Stimulated activated CD4-positive, alpha-beta T cell treated with anti-CD3 and anti-CD28 coated beads, Interleukin-12 subunit alpha, Interleukin-12 subunit beta, amount 100 ng/mL, for 48 hours (primary cell): Measurements from ENCODE around the gene DHRS2.

Source experiments
- DNase-seq, 3 donors: peaks; one replicate each; pipeline ENCODE4 v3.0.0-alpha.2; 2020; ENCODE audit warnings: low read depth in 2 of 3, low spot score in 1 of 3

Gene DHRS2

DNA sequence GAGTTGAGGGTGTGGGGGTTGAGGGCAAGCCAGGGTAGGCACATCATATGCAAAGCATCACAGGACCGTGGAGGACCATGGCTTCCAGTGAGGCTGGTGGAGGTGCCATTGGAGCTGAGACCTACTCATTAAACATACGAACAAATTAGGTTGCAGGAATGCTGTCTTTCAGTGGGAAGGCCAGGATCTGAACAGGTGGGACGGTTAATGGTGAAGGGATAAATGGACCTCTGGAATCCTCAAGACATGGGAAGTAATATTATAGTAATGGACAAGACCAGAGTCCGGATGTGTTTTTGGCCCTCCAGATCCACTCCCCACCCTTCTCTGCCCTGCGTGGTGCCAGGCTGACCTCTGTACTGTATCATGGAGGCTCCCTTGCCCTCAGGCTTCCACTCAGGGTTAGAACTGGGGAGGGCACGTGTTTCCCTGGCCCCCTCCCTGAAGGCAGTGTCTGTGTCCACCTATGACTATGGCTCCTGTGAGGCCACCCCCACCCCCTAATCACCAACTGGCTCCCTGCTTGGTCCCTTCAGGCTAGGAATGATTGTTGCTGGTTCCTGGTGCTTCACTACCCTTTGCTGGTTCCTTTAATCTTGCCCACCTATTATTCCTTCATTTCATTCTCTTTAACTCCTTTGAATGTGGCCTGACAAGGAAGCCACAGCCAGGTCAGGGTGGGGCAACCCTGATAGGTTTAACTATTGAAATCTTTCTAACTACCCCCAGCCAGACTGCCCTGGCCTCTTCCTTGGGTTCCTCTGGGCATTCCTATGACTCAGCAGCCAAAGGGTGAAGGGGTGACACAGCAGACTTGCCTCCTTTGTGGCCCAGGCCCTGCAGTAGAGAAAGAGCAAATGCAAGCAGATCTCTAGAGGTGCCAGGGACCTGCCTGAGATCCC, 10.7 kb downstream of the DHRS2 start:
- DNase-seq, result no peak

- DNase-seq, result no peak
Observed at GRCh38 chr14:23647619-23648018, 11.5 kb downstream of the DHRS2 start.

DNA sequence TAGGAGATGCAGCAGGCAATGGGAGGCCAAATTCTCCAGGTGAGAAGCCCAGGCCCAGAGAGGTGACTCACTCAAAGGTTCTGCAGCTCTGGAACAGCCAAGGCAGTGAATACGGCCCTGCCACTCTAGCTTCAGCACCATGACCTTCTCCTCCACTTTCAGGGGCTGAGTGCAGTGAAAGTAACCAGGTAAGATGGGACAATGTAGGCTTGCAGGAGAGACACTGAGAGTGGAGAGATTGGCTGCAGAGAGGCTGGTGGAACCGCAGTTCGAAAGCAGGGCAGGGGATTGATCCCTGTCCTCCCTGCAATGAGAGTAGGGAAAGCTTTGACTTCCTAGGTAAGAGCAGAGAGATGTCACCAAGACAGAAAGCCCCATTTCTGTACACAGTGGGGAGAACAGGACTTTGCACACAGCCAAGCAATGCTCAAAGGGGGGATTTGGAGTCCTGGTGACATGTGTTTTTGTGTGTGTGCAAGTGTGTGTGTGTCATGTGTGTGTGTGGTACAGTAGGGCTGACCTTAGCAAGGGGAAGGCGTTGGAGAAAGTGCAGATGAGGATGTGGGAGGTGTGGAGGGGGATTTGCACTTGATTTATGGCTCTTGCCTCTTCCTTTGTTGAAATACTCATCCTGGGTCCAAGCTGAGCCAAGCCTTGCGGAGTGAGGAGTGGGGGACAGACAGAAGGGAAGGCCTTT, 12.7 kb downstream of the DHRS2 start:
- DNase-seq, result no peak

GRCh38 chr14:23650506-23650905, 14.3 kb downstream of the DHRS2 start:
- DNase-seq, result no peak

- no peak for DNase-seq
Observed at GRCh38 chr14:23653051-23653450, 16.9 kb downstream of the DHRS2 start.

GRCh38 chr14:23654231-23654630, 18.1 kb downstream of the DHRS2 start:
- DNase-seq, result no peak

DNA sequence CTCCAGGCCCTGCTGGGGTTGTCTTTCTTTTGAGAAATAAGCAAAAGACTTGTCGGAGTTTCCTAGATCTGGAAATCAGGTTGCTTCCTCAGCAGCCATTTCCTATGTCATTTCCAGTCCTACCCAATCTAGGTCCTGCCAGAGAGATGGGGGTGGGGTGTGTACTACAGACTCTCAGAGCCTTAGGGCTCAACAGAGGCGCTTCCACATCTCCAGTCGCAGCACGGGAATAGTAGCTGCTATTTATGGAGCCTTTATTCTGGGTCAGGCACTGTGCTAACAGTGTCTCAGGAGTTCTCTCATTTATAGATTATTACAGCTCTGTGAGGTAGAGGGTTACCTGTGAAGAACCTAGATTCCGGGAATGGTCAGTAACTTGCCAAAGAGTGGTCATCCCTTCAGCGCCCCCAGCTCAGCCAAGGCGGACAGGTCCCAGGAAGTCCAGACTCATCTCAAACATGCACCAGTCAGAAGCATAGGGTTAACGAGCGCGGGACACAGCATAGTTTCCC, 21.9 kb downstream of the DHRS2 start:
- no peak for DNase-seq

DNA sequence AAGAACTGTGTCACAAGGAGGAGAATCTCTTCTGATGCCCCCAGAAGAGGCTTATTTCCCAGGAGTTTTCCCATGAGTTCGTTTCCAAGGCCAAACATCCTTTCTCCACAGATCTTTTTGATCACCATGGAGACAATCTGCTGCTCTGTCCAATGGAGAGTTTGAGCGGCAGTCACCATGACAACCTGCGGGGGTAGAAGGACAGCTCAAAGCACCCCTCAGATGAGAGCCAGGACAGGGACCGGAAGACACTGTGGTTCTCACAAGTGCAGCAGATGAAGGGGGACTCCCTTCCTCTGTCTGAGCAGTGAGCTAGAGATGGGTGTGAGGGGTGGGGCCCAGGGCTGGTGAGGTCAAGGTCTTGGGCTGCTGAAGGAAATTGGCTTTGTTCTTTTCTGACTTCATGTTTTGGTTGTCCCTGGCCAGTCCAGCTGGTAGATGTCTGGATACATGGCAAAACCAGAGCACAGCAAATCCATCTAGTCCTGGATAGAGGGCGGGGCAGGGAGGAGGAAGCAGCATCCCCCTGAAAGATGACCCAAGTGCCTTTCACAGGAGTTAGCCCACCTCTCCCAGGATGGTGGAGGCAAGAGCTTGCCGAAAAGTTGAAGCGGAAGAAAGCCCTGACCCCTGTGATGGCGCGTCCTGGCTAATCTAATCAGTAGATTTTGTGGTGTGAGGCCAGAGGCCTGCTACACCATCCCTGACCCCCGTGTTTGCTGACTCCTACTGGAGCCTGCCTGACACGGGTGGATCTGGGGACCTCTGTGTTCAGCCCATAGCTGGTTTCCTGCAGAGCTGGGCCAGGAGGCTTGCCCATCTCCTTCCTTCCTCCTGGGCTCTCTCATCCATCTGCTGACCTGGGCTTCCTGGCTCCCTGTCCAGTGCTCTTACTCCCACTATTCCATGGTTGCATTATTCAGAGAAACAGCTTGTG, 24.4 kb downstream of the DHRS2 start:
- no peak for DNase-seq

DNA sequence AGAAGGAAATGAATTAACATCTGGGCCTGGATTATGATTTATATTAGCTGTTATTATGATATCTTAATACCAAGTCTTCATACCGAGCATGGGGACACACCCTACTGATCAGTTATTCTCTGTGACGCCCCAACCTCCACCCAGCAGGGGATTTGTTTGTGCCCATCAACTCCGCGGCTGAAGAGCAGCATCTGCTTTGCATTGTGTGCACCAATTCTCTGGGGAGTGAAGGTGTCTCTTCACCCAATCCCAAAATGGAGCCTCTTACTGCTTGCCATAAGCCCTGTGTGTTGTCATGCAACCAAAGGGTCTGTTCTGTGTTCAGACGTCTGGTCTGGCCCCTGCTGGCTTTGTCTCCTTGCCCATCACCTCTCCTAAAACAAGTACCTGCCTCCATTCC, 25.4 kb downstream of the DHRS2 start:
- DNase-seq, result no peak

- DNase-seq, result no peak
Observed at GRCh38 chr14:23663127-23663526, 27.0 kb downstream of the DHRS2 start.

DNA sequence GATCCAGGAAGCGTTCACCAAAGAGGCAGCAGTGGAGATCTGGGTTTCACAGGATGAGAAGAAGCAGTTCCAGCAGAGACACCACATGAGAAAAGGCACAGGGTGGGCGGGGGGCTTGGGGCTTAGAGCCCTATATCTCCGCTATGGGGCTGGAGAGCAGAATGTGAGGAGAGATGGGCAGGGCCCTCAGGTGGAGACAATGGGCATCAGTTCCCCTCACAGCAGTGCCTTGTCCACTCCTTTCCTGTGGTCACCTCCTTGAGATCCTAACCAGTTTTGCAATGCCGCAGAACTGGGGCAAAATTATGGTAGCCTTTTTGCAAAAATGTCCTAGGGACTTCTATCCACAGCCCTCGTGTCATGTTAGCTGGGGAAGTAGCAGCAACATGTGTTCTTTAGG, 27.5 kb downstream of the DHRS2 start:
- no peak for DNase-seq

DNA sequence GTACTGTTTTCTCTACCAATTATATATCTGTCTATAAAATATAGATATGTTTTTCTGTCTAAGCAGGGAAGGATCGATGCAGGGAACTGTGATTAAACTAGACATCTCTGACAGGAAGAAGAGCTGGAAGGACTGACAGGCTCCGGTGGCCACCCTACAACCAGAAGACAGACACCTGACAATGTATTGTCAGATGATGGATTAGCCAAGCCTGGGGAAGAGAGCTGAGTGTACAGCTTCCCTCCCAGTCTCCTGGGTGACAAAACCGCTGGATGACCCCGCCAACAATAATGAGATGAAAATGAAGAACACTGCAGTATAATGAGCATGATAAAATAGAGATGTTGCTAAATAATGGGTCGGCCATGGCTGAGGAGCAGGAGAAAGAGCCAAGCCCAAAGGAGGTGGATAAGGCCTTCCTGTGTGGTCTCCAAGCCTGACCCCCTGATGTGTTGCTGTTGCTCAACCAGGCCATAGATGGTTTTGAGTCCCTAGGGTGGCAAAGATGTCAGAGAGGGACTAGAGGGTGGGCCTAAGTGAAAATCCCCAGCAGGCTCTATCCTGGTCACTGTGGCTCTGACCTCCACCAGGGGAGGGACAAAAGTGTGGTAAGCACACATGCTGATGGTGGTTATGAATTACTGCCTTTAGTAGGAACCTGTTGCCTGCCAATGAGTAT, 28.2 kb downstream of the DHRS2 start:
- DNase-seq, result no peak

- DNase-seq, result no peak
Observed at GRCh38 chr14:23665302-23666016, 29.3 kb downstream of the DHRS2 start.

GRCh38 chr14:23667134-23667533, 31.0 kb downstream of the DHRS2 start:
- no peak for DNase-seq

GRCh38 chr14:23669441-23669840, 33.3 kb downstream of the DHRS2 start:
- no peak for DNase-seq

DNA sequence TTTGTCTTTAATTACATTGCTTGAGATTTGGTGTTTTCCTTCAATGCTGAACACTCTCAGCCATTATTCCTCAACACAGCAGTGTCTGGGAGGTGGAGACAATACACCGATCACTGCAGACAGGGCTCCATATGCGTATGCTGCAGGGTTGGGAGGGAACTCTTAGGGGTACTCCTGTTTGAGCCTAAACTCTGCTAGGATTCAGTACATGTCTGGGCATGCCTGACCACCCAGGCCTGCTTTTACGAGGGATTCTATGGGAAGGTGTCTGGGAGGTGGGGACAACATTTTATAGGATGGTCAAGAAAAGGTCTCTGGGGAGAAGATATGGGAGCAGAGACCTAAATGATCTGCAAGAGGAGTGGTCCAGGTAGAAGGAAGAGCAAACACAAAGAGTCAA, 34.3 kb downstream of the DHRS2 start:
- no peak for DNase-seq

- DNase-seq, result no peak
Observed at GRCh38 chr14:23672200-23672599, 36.0 kb downstream of the DHRS2 start.

GRCh38 chr14:23675337-23675736, 39.2 kb downstream of the DHRS2 start:
- DNase-seq, result no peak

GRCh38 chr14:23675906-23676305, 39.7 kb downstream of the DHRS2 start:
- DNase-seq, result no peak

GRCh38 chr14:23681337-23681736, 45.2 kb downstream of the DHRS2 start:
- no peak for DNase-seq
